Trophoblast cell (in vitro differentiated cells and primary cell): ENCODE data around the gene COX7A2L.

Experiments
- DNase-seq, 2 donors: peaks; one replicate each; pipeline ENCODE4 v3.0.0-alpha.2; 2016
- H2AFZ ChIP-seq: 2 replicates; pipeline ENCODE4 v1.6.1; 2013; ENCODE audit warnings: low read length, moderate library complexity, mild to moderate bottlenecking; ENCODE audit not compliant: insufficient read depth, poor library complexity
- H2AK5ac ChIP-seq: 2 replicates; pipeline ENCODE4 v1.6.1; 2013; ENCODE audit warnings: mild to moderate bottlenecking, low read length
- H2BK120ac ChIP-seq: 2 replicates; pipeline ENCODE4 v1.6.1; 2013; ENCODE audit warnings: low read length, mild to moderate bottlenecking, moderate library complexity; ENCODE audit not compliant: insufficient read depth, poor library complexity
- H2BK12ac ChIP-seq: 2 replicates; pipeline ENCODE4 v1.6.1; 2013; ENCODE audit warnings: mild to moderate bottlenecking, low read length, moderate library complexity
- H2BK5ac ChIP-seq: 2 replicates; pipeline ENCODE4 v1.6.1; 2013; ENCODE audit warnings: low read length, low read depth, moderate library complexity, mild to moderate bottlenecking; ENCODE audit not compliant: poor library complexity
- H3K14ac ChIP-seq: 2 replicates; pipeline ENCODE4 v1.6.1; 2013; ENCODE audit warnings: mild to moderate bottlenecking, low read length
- H3K18ac ChIP-seq: 2 replicates; pipeline ENCODE4 v1.6.1; 2013; ENCODE audit warnings: mild to moderate bottlenecking, low read length
- H3K23ac ChIP-seq: 2 replicates; pipeline ENCODE4 v1.6.1; 2013; ENCODE audit warnings: low read length
- H3K27ac ChIP-seq: 2 replicates; pipeline ENCODE4 v1.5.1; 2013; ENCODE audit warnings: low read depth, mild to moderate bottlenecking, inconsistent platforms, low read length, moderate library complexity
- H3K27me3 ChIP-seq: 2 replicates; pipeline ENCODE4 v1.6.1; 2013; ENCODE audit warnings: inconsistent platforms, mild to moderate bottlenecking, low read length, moderate library complexity; ENCODE audit not compliant: insufficient read depth
- H3K36me3 ChIP-seq, 2 experiments: 1 replicate in 1 of 2; 2 replicates in 1 of 2; pipeline ENCODE4 v1.6.1; 2013; ENCODE audit warnings: low read length in 2 of 2, mild to moderate bottlenecking in 2 of 2, moderate library complexity in 1 of 2; ENCODE audit not compliant: insufficient read depth in 2 of 2, control insufficient read depth in 1 of 2
- H3K4ac ChIP-seq: 2 replicates; pipeline ENCODE4 v1.6.1; 2013; ENCODE audit warnings: low read depth, mild to moderate bottlenecking, low read length, moderate library complexity
- H3K4me1 ChIP-seq, 2 experiments: 1 replicate in 1 of 2; 2 replicates in 1 of 2; pipeline ENCODE4 v1.6.1; 2013; ENCODE audit warnings: low read length in 2 of 2, mild to moderate bottlenecking in 2 of 2, moderate library complexity in 1 of 2; ENCODE audit not compliant: insufficient read depth in 2 of 2, control insufficient read depth in 1 of 2
- H3K4me2 ChIP-seq: 2 replicates; pipeline ENCODE4 v1.6.1; 2013; ENCODE audit warnings: inconsistent platforms, mild to moderate bottlenecking, low read length, moderate library complexity
- H3K4me3 ChIP-seq: 2 replicates; pipeline ENCODE4 v1.5.1; 2013; ENCODE audit warnings: mild to moderate bottlenecking, low read depth, low read length, inconsistent platforms
- H3K79me1 ChIP-seq: one replicate; pipeline ENCODE4 v1.6.1; 2013; ENCODE audit warnings: low read length
- H3K79me2 ChIP-seq: 2 replicates; pipeline ENCODE4 v1.6.1; 2013; ENCODE audit warnings: low read length, mild to moderate bottlenecking; ENCODE audit not compliant: control insufficient read depth, insufficient read depth, poor library complexity
- H3K9ac ChIP-seq: 2 replicates; pipeline ENCODE4 v1.6.1; 2013; ENCODE audit warnings: mild to moderate bottlenecking, low read length
- H3K9me3 ChIP-seq: 2 replicates; pipeline ENCODE4 v1.6.1; 2013; ENCODE audit warnings: low read depth, mild to moderate bottlenecking, control low read depth, inconsistent platforms, low read length; ENCODE audit not compliant: insufficient read depth
- H4K12ac ChIP-seq: 2 replicates; pipeline ENCODE4 v1.6.1; 2013; ENCODE audit warnings: low read depth, mild to moderate bottlenecking, low read length, moderate library complexity
- H4K8ac ChIP-seq: 2 replicates; pipeline ENCODE4 v1.6.1; 2013; ENCODE audit warnings: low read depth, mild to moderate bottlenecking, low read length, moderate library complexity
- H4K91ac ChIP-seq: one replicate; pipeline ENCODE4 v1.6.1; 2013; ENCODE audit warnings: low read depth, mild to moderate bottlenecking, low read length, moderate library complexity
- WGBS: extraction: QIAGEN DNeasy Blood & Tissue Kit; methylation state at CpG from one replicate; pipeline ENCODE4 v1.1.7; 2013; ENCODE audit warnings: missing lambda C conversion rate; ENCODE audit not compliant: insufficient read length, insufficient coverage; ENCODE audit errors: extremely low coverage; 5-methylcytosine and 5-hydroxymethylcytosine counted together

COX7A2L gene

DNA sequence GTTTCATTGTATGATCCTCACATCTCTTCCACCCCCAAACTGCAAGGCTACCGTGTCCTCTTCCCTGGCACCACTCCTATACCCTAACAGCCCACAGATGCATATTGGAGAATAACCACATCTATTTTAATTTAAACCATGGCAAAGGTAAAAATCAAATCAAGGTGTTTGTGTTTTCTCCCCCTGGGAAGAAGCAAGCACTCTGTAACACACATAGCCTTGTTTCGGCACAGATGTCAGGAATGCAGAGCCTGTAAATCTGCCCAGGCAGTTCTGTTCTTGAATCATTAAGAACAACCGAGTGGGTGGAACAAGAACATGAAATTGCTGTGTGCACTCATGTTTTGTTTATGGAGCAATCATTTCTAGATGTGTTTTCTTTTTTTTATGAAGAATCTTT lies 6.8 kb upstream of the COX7A2L start:
- H4K91ac ChIP-seq, result no peak overlapping the region
- H3K4ac ChIP-seq, result no peak overlapping the region
- H2BK120ac ChIP-seq, result no peak overlapping the region
- H3K27me3 ChIP-seq, result no peaks in the 10 kb centered on the region
- no CpG with 5 or more reads among the region's 3 CpGs for WGBS
- H2AFZ ChIP-seq, result no peak overlapping the region
- no peaks in the 10 kb centered on the region for H3K36me3 ChIP-seq
- H2BK12ac ChIP-seq, result no peak overlapping the region
- no peaks in the 10 kb centered on the region for H3K79me2 ChIP-seq
- H3K23ac ChIP-seq, result no peak overlapping the region
- H3K9me3 ChIP-seq, result no peaks in the 10 kb centered on the region
- H3K4me1 ChIP-seq, result peaks cover 3 to 9% of the 10 kb centered on the region in 2 experiments
- H4K8ac ChIP-seq, result no peak overlapping the region
- H2BK5ac ChIP-seq, result no peak overlapping the region
- no peak overlapping the region for H3K27ac ChIP-seq
- H3K4me3 ChIP-seq, result no peak overlapping the region
- no peak overlapping the region for H3K14ac ChIP-seq
- no peaks in the 10 kb centered on the region for H3K79me1 ChIP-seq
- no peak overlapping the region for H4K12ac ChIP-seq
- no peak overlapping the region for H3K18ac ChIP-seq
- no peak overlapping the region for H3K9ac ChIP-seq
- DNase-seq, result no peak
- no peak overlapping the region for H3K4me2 ChIP-seq
- no peak overlapping the region for H2AK5ac ChIP-seq

DNA sequence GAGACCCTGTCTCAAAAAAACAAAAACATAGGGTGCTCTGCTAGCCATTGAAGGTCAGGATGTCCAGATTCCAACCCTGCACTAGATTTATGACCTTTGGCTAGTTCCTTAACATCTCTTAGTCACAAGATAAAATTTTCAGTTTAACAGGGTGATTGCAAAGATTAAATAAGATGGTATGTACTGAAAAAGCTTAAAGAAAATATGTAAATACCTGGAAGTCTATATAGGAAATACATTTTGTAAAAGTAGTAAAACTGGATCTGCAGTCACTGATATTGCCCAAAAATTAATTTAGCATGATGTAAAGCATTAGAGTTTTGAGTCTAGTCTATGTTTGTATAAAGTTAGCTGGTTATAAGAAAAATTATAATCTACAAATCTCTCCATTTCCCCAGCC lies 5.4 kb upstream of the COX7A2L start:
- H2BK12ac ChIP-seq, result no peak overlapping the region
- H3K9ac ChIP-seq, result no peak overlapping the region
- no peak overlapping the region for H2AFZ ChIP-seq
- no peak overlapping the region for H3K4ac ChIP-seq
- H2AK5ac ChIP-seq, result no peak overlapping the region
- no peaks in the 10 kb centered on the region for H3K9me3 ChIP-seq
- no peak overlapping the region for H3K23ac ChIP-seq
- H3K27me3 ChIP-seq, result no peaks in the 10 kb centered on the region
- H3K79me2 ChIP-seq, result no peaks in the 10 kb centered on the region
- H2BK120ac ChIP-seq, result no peak overlapping the region
- DNase-seq, result peak; percentile 11 to 75
- H3K4me1 ChIP-seq, result peaks cover 0 to 3% of the 10 kb centered on the region in 2 experiments
- H3K18ac ChIP-seq, result no peak overlapping the region
- no peak overlapping the region for H4K12ac ChIP-seq
- no peak overlapping the region for H4K8ac ChIP-seq
- H3K27ac ChIP-seq, result no peak overlapping the region
- H2BK5ac ChIP-seq, result no peak overlapping the region
- H3K4me3 ChIP-seq, result no peak overlapping the region
- H4K91ac ChIP-seq, result no peak overlapping the region
- no peak overlapping the region for H3K14ac ChIP-seq
- H3K4me2 ChIP-seq, result no peak overlapping the region
- no peaks in the 10 kb centered on the region for H3K79me1 ChIP-seq
- H3K36me3 ChIP-seq, result no peaks in the 10 kb centered on the region

DNA sequence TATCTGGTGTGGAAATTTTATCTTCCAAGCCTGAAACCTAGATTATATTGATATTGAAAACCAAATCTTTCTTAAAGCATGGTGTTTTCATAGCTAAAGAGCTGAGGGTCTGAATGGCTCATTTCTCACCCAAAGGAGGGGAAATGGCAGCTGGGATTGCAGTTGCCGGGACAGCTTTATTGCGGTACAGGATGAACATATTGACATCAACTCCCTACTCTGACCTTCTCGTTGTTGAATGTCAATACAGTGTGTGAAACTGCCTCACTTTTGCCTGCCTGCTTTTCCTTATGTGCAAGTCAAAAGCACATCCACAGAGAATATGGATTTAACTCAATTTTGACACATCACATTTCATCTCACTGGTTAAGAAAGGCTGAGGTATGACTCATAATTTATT lies 3.6 kb upstream of the COX7A2L start:
- WGBS, result no CpG with 5 or more reads among the region's 3 CpGs
- H2BK12ac ChIP-seq, result no peak overlapping the region

DNA sequence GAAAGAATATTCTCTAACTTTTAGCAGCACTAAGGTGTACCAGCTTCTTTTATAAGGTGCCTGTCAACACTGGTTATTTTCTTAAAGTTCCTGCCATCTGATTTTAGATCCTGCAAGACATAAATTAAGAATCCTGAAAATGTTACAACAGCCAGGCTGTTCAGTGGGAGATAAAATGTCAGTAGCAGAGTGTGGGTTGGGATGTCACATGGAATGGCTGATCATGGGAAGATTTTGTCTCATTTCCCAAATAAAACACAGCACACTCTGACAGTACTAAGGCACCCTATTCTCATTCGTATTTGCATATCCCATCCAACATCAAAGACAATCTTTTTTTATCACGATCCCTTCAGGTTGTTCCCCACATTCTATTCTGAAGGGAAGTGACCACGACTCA lies 2.4 kb upstream of the COX7A2L start:
- no peak overlapping the region for H4K8ac ChIP-seq
- no peak overlapping the region for H4K12ac ChIP-seq
- no peak overlapping the region for H3K4ac ChIP-seq
- H4K91ac ChIP-seq, result no peak overlapping the region
- H2BK12ac ChIP-seq, result no peak overlapping the region
- no peak for DNase-seq
- no peak overlapping the region for H3K4me2 ChIP-seq
- H3K9me3 ChIP-seq, result no peaks in the 10 kb centered on the region
- H3K79me2 ChIP-seq, result peaks cover 14% of the 10 kb centered on the region
- peaks cover 8% of the 10 kb centered on the region for H3K79me1 ChIP-seq
- no peak overlapping the region for H2AFZ ChIP-seq
- H3K4me1 ChIP-seq, result peaks cover 3 to 7% of the 10 kb centered on the region in 2 experiments
- H3K27ac ChIP-seq, result no peak overlapping the region
- H2BK5ac ChIP-seq, result no peak overlapping the region
- no peak overlapping the region for H3K4me3 ChIP-seq
- no peak overlapping the region for H3K23ac ChIP-seq
- H3K36me3 ChIP-seq, result no peaks in the 10 kb centered on the region
- no peak overlapping the region for H2BK120ac ChIP-seq
- no peak overlapping the region for H2AK5ac ChIP-seq
- H3K14ac ChIP-seq, result no peak overlapping the region
- H3K18ac ChIP-seq, result no peak overlapping the region
- WGBS, result no CpG with 5 or more reads among the region's 3 CpGs
- no peaks in the 10 kb centered on the region for H3K27me3 ChIP-seq
- no peak overlapping the region for H3K9ac ChIP-seq

More for the DNA sequence above, 3.6 kb upstream of the COX7A2L start:
- no peak overlapping the region for H3K4me3 ChIP-seq
- H3K79me2 ChIP-seq, result peaks cover 14% of the 10 kb centered on the region
- H3K23ac ChIP-seq, result no peak overlapping the region
- H2BK5ac ChIP-seq, result no peak overlapping the region
- H3K79me1 ChIP-seq, result peaks cover 8% of the 10 kb centered on the region
- H4K91ac ChIP-seq, result no peak overlapping the region
- no peak overlapping the region for H2AFZ ChIP-seq
- H3K9ac ChIP-seq, result no peak overlapping the region
- no peaks in the 10 kb centered on the region for H3K9me3 ChIP-seq
- H3K4ac ChIP-seq, result no peak overlapping the region
- H3K14ac ChIP-seq, result no peak overlapping the region
- peaks cover 3 to 10% of the 10 kb centered on the region in 2 experiments for H3K4me1 ChIP-seq
- no peak overlapping the region for H2BK120ac ChIP-seq
- no peak overlapping the region for H3K4me2 ChIP-seq
- H3K36me3 ChIP-seq, result no peaks in the 10 kb centered on the region
- H2AK5ac ChIP-seq, result no peak overlapping the region
- H4K8ac ChIP-seq, result no peak overlapping the region
- H4K12ac ChIP-seq, result no peak overlapping the region
- no peak overlapping the region for H3K27ac ChIP-seq
- no peak for DNase-seq
- H3K27me3 ChIP-seq, result no peaks in the 10 kb centered on the region
- no peak overlapping the region for H3K18ac ChIP-seq
